Mesothelial cell of epicardium (in vitro differentiated cells): Measurements from ENCODE around the gene SETD2. TPM values are rescaled to one million over a fixed set of nuclear protein-coding genes. Genes with fewer than 3 reads are reported as not detected.
A peak's percentile ranks its signal among the peaks of the same experiment; 100 is the strongest.

Source experiments
- DNase-seq, 2 experiments: peaks; one replicate each; pipeline ENCODE4 v3.0.0; 2021; ENCODE audit warnings: low spot score in 2 of 2; ENCODE audit not compliant: unreplicated experiment in 2 of 2
- H3K27ac Mint-ChIP-seq: 2 replicates; pipeline ENCODE4 v1.8.0; 2021; ENCODE audit warnings: mixed read lengths
- H3K27me3 Mint-ChIP-seq: 2 replicates; pipeline ENCODE4 v1.8.0; 2021; ENCODE audit warnings: low read depth, mixed read lengths
- H3K36me3 Mint-ChIP-seq: 2 replicates; pipeline ENCODE4 v1.8.0; 2021; ENCODE audit warnings: mixed read lengths
- H3K4me1 Mint-ChIP-seq: 2 replicates; pipeline ENCODE4 v1.8.0; 2021; ENCODE audit warnings: mixed read lengths
- H3K4me3 Mint-ChIP-seq: 2 replicates; pipeline ENCODE4 v1.8.0; 2021; ENCODE audit warnings: mild to moderate bottlenecking, moderate library complexity, mixed read lengths
- H3K9me3 Mint-ChIP-seq: 2 replicates; pipeline ENCODE4 v1.8.0; 2021; ENCODE audit warnings: mixed read lengths
- CTCF ChIP-seq: fragments of 200-600 bp; sonication (generic); IDR thresholded peaks from one replicate; pipeline ENCODE4 v1.5.0; 2021; ENCODE audit warnings: antibody characterized with exemption; ENCODE audit not compliant: unreplicated experiment
- total RNA-seq: library from RNA; stranded (reverse); gene quantifications from 3 replicates; pipeline ENCODE4 v1.2.1, GENCODE V29; 2021

SETD2 gene
- total RNA-seq, 1 donor from 2014 or later = 73.1 TPM

- Mint-ChIP-seq H3K27me3 (no peaks in the 10 kb centered on the region), H3K9me3 (no peaks in the 10 kb centered on the region), H3K4me3 (no peak overlapping the region), H3K4me1 (peaks cover 12% of the 10 kb centered on the region), H3K27ac (peak overlapping the region; percentile 6), H3K36me3 (peaks cover 16% of the 10 kb centered on the region)
- TF ChIP-seq CTCF = no peak
- DNase-seq = no peak
Observed at GRCh38 chr3:47016934-47017435, 146.9 kb downstream of the SETD2 start.

- Mint-ChIP-seq H3K4me1 (peaks cover 12% of the 10 kb centered on the region), H3K9me3 (no peaks in the 10 kb centered on the region), H3K36me3 (peaks cover 16% of the 10 kb centered on the region), H3K27me3 (no peaks in the 10 kb centered on the region), H3K27ac (no peak overlapping the region), H3K4me3 (no peak overlapping the region)
- no peak for DNase-seq
- TF ChIP-seq CTCF = no peak
Observed at GRCh38 chr3:47016086-47016933, 147.6 kb downstream of the SETD2 start.

- no peak for TF ChIP-seq CTCF
- Mint-ChIP-seq H3K27me3 (no peaks in the 10 kb centered on the region), H3K36me3 (peaks cover 16% of the 10 kb centered on the region), H3K27ac (no peak overlapping the region), H3K9me3 (no peaks in the 10 kb centered on the region), H3K4me3 (no peak overlapping the region), H3K4me1 (peaks cover 15% of the 10 kb centered on the region)
- DNase-seq = no peak
Observed at GRCh38 chr3:47015151-47015550, 148.8 kb downstream of the SETD2 start.

GRCh38 chr3:47014036-47014435 is 149.9 kb downstream of the SETD2 start:
- TF ChIP-seq CTCF = no peak

GRCh38 chr3:47013231-47013630 is 150.7 kb downstream of the SETD2 start:
- peaks cover 10% of the 10 kb centered on the region for H3K36me3 Mint-ChIP-seq
- peaks cover 21% of the 10 kb centered on the region for H3K4me1 Mint-ChIP-seq
- H3K27me3 Mint-ChIP-seq = no peaks in the 10 kb centered on the region
- DNase-seq = no peak
- no peaks in the 10 kb centered on the region for H3K9me3 Mint-ChIP-seq
- H3K4me3 Mint-ChIP-seq = no peak overlapping the region
- no peak for TF ChIP-seq CTCF
- no peak overlapping the region for H3K27ac Mint-ChIP-seq

More at GRCh38 chr3:47014036-47014435, 149.9 kb downstream of the SETD2 start:
- Mint-ChIP-seq H3K27me3 (no peaks in the 10 kb centered on the region), H3K4me3 (no peak overlapping the region), H3K4me1 (peaks cover 19% of the 10 kb centered on the region), H3K27ac (no peak overlapping the region), H3K36me3 (peaks cover 10% of the 10 kb centered on the region), H3K9me3 (no peaks in the 10 kb centered on the region)
- no peak for DNase-seq
